Panc1 (cell line): ENCODE data around the gene MZT2B. TPM values are rescaled to one million over a fixed set of nuclear protein-coding genes. Genes with fewer than 3 reads are reported as not detected.
A peak's percentile ranks its signal among the peaks of the same experiment; 100 is the strongest.
"Not testable (repeated sequence)": the region's sequence is repeated elsewhere in the genome, so short reads cannot be mapped to it uniquely, and the experiment has no call there.

Source experiments
- ATAC-seq: fragments of 200-7000 bp; cut with Tn5 transposase; 2 replicates; pipeline ENCODE4 v1.9.1; 2020; ENCODE audit warnings: mild to moderate bottlenecking, moderate library complexity
- BruUV-seq: library from RNA; stranded (reverse); fragments of 400-500 nt; replicated peaks from 2 replicates; lab custom pipeline; 2021; lab: Mats Ljungman, UMichigan
- CTCF ChIA-PET: fragments of 300-600 bp; sonication (Branson Sonifier 250); formaldehyde crosslinking; loops from one replicate; lab custom pipeline; 2022; ENCODE audit warnings: antibody characterized with exemption; lab: Charles Lee
- POLR2A ChIA-PET: fragments of 300-600 bp; sonication (Branson Sonifier 250); formaldehyde crosslinking; loops from one replicate; lab custom pipeline; 2022; ENCODE audit warnings: antibody characterized with exemption; lab: Charles Lee
- DNase-seq: peaks from one replicate; pipeline ENCODE4 v3.0.0-alpha.2; 2010; ENCODE audit warnings: low read depth, low spot score
- H3K27ac ChIP-seq: 2 replicates; pipeline ENCODE4 v1.5.1; 2011; ENCODE audit warnings: mild to moderate bottlenecking, low read length, inconsistent platforms
- H3K27me3 ChIP-seq: fragments of 200-500 bp; sonication (Bioruptor generic); 2 replicates; pipeline ENCODE4 v1.6.0; 2014; ENCODE audit warnings: low read length, inconsistent platforms; ENCODE audit not compliant: control insufficient read depth, insufficient read depth
- H3K36me3 ChIP-seq: fragments of 200-500 bp; sonication (Bioruptor generic); 2 replicates; pipeline ENCODE4 v1.5.1; 2014; ENCODE audit warnings: inconsistent platforms, mild to moderate bottlenecking, low read length, moderate library complexity; ENCODE audit not compliant: control insufficient read depth, insufficient read depth
- H3K4me1 ChIP-seq: 2 replicates; pipeline ENCODE4 v1.5.1; 2011; ENCODE audit warnings: inconsistent platforms, mild to moderate bottlenecking, low read length, moderate library complexity; ENCODE audit not compliant: control insufficient read depth, insufficient read depth
- H3K4me3 ChIP-seq, 2 experiments: 2 replicates each; pipeline ENCODE4 v1.5.1; 2011 to 2012; ENCODE audit warnings: low read depth in 2 of 2, low read length in 2 of 2, mild to moderate bottlenecking in 2 of 2, inconsistent platforms in 1 of 2, moderate library complexity in 1 of 2
- H3K9me3 ChIP-seq: fragments of 200-500 bp; sonication (Bioruptor generic); 2 replicates; pipeline ENCODE4 v1.5.1; 2014; ENCODE audit warnings: low read depth, mild to moderate bottlenecking, inconsistent platforms, low read length, moderate library complexity; ENCODE audit not compliant: control insufficient read depth, insufficient read depth
- CTCF ChIP-seq: fragments of 450-650 bp; IDR thresholded peaks from 2 replicates; pipeline ENCODE4 v1.5.1; 2017; ENCODE audit warnings: mild to moderate bottlenecking
- POLR2AphosphoS5 ChIP-seq: IDR thresholded peaks from 2 replicates; pipeline ENCODE4 v1.6.1; 2012; ENCODE audit warnings: mild to moderate bottlenecking, low read depth, low read length, moderate library complexity
- REST ChIP-seq, 2 experiments: IDR thresholded peaks; 2 replicates each; pipeline ENCODE4 v1.6.1; 2011 to 2012; ENCODE audit warnings: low read depth in 2 of 2, control low read depth in 1 of 2, low read length in 1 of 2, mild to moderate bottlenecking in 1 of 2, moderate library complexity in 1 of 2; ENCODE audit not compliant: insufficient read depth in 1 of 2
- SIN3A ChIP-seq: IDR thresholded peaks from 2 replicates; pipeline ENCODE4 v1.6.1; 2012; ENCODE audit warnings: low read depth, mild to moderate bottlenecking, low read length, moderate library complexity, borderline replicate concordance; ENCODE audit not compliant: insufficient read depth
- TCF7L2 ChIP-seq: IDR thresholded peaks from 2 replicates; pipeline ENCODE4 v1.6.1; 2011; ENCODE audit warnings: mild to moderate bottlenecking, low read depth, low read length, inconsistent platforms
- in situ Hi-C: cut with HindIII; loops from 2 replicates; pipeline ENCODE4 v1.10.0; 2016; ENCODE audit warnings: low sequenced_read_pairs, low pct_unique_long_range_greater_than_20kb
- intact Hi-C: fragments of 100-400 bp; cut with micrococcal nuclease; formaldehyde crosslinking; loops from one replicate; pipeline ENCODE4 v1.10.0; 2022; ENCODE audit not compliant: unreplicated experiment
- total RNA-seq: library from RNA; stranded (reverse); gene quantifications from one replicate; pipeline ENCODE4 v1.2.1, GENCODE V29; 2021; ENCODE audit not compliant: unreplicated experiment

MZT2B gene
- total RNA-seq, 1 experiment from 2014 or later: 305 TPM

GRCh38 chr2:130181325-130181879 lies 660 bp upstream of the MZT2B start, which contains the start of gene SMPD4:
SMPD4 (minus strand) TSS chr2:130181602; CDS start chr2:130176592, 5,010 bp downstream.
- Histone ChIP-seq H3K4me1 (peaks cover 4% of the 10 kb centered on the region; the same call in 1 of the 2 replicates), H3K9me3 (no peaks in the 10 kb centered on the region), H3K27ac (peak within 1 kb of the TSS; percentile 93), H3K4me3 (peak within 1 kb of the TSS; percentile 81 to 100), H3K36me3 (peaks cover 2% of the 10 kb centered on the region; the same call in 1 of the 2 replicates), H3K27me3 (no peaks in the 10 kb centered on the region)
- no TSS peak for BruUV-seq
- ChIA-PET POLR2A (no interaction called here), CTCF (interaction anchor here (0.6 to 0.7 kb wide), 6 partner anchors 11 to 212 kb away, joined by 3 to 7 read pairs (median 4); no protein-coding TSS in a partner anchor)
- intact Hi-C loops (loop anchor here (5.0 kb wide), 1 partner anchor 151 kb away; no protein-coding TSS in a partner anchor), in situ Hi-C loops (no loop called here)
- TF ChIP-seq SIN3A (no peak), REST (IDR thresholded peaks at IDR 0.05; ENCODE audit: insufficient read depth in 1 of 2, low read depth in 2 of 2, low read length in 1 of 2) (no peak), POLR2AphosphoS5 (no peak; the same call in none of the 2 replicates), TCF7L2 (no peak; the same call in 1 of the 2 replicates), CTCF (no peak)
- ATAC-seq (peak; percentile 84), DNase-seq (peak; percentile 70)

GRCh38 chr2:130182826-130183511 lies 907 bp downstream of the MZT2B start:
- BruUV-seq, H3K9me3 ChIP-seq, in situ Hi-C loops, POLR2A ChIA-PET, H3K4me1 ChIP-seq, H3K27me3 ChIP-seq, DNase-seq, H3K36me3 ChIP-seq, CTCF ChIA-PET: not testable (repeated sequence)
- peak; percentile 17 for ATAC-seq
- intact Hi-C loops: loop anchor here (5.0 kb wide), 1 partner anchor 149 kb away; no protein-coding TSS in a partner anchor
- Histone ChIP-seq H3K4me3 (peak overlapping the region; percentile 65 to 100), H3K27ac (peak overlapping the region; percentile 81)
